Measurements from ENCODE around the gene REV3L.

DNA sequence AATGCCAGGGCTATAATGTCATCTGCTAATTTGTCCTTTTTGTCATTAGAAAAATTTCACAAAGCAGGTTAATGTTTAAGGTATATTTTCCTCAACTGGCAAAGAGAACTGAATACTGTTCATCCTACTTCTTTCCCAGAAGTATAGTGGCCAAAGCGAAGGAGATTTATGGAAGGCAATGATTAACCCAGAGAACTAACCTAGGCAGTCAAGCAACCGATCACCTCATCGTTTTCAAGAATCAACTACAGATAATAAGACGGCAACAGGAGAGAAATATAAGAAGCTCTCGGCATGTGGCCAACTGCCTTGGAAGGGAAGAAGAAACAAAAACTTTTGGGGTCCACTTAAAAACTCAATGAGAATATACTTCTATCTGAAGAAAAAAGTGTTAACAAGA, 38.2 kb downstream of the REV3L start:
- no peak for TF ChIP-seq POLR2AphosphoS2 (IDR thresholded peaks at IDR 0.05; ENCODE audit: low read length)
- TF ChIP-seq TAF1 (IDR thresholded peaks at IDR 0.05; ENCODE audit: control insufficient read depth, extremely low read depth, insufficient read depth, low read length, severe bottlenecking), result no peak
- no peak for TF ChIP-seq POLR2AphosphoS5 (IDR thresholded peaks at IDR 0.05; ENCODE audit: control insufficient read depth, insufficient read depth, low read depth, low read length)
- TF ChIP-seq, protein P1, sequence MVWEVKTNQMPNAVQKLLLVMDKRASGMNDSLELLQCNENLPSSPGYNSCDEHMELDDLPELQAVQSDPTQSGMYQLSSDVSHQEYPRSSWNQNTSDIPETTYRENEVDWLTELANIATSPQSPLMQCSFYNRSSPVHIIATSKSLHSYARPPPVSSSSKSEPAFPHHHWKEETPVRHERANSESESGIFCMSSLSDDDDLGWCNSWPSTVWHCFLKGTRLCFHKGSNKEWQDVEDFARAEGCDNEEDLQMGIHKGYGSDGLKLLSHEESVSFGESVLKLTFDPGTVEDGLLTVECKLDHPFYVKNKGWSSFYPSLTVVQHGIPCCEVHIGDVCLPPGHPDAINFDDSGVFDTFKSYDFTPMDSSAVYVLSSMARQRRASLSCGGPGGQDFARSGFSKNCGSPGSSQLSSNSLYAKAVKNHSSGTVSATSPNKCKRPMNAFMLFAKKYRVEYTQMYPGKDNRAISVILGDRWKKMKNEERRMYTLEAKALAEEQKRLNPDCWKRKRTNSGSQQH (CRISPR knock-in tag; IDR thresholded peaks at IDR 0.05), result no peak
- TF ChIP-seq NR2C2 (CRISPR knock-in tag; IDR thresholded peaks at IDR 0.05), result no peak
- no peak for TF ChIP-seq NR2C2 (tag; IDR thresholded peaks at IDR 0.05)
- no peak for TF ChIP-seq KLF6 (CRISPR knock-in tag; IDR thresholded peaks at IDR 0.05; ENCODE audit: borderline replicate concordance)
- no peak for TF ChIP-seq ATF7 (IDR thresholded peaks at IDR 0.05)
- TF ChIP-seq, protein P2, sequence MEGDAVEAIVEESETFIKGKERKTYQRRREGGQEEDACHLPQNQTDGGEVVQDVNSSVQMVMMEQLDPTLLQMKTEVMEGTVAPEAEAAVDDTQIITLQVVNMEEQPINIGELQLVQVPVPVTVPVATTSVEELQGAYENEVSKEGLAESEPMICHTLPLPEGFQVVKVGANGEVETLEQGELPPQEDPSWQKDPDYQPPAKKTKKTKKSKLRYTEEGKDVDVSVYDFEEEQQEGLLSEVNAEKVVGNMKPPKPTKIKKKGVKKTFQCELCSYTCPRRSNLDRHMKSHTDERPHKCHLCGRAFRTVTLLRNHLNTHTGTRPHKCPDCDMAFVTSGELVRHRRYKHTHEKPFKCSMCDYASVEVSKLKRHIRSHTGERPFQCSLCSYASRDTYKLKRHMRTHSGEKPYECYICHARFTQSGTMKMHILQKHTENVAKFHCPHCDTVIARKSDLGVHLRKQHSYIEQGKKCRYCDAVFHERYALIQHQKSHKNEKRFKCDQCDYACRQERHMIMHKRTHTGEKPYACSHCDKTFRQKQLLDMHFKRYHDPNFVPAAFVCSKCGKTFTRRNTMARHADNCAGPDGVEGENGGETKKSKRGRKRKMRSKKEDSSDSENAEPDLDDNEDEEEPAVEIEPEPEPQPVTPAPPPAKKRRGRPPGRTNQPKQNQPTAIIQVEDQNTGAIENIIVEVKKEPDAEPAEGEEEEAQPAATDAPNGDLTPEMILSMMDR (IDR thresholded peaks at IDR 0.05 in 2 of 3, conservative IDR thresholded peaks at IDR 0.05 in 1 of 3; ENCODE audit: insufficient read depth in 2 of 3, low read depth in 1 of 3, low read length in 3 of 3), result no peak
- TF ChIP-seq, protein P3, sequence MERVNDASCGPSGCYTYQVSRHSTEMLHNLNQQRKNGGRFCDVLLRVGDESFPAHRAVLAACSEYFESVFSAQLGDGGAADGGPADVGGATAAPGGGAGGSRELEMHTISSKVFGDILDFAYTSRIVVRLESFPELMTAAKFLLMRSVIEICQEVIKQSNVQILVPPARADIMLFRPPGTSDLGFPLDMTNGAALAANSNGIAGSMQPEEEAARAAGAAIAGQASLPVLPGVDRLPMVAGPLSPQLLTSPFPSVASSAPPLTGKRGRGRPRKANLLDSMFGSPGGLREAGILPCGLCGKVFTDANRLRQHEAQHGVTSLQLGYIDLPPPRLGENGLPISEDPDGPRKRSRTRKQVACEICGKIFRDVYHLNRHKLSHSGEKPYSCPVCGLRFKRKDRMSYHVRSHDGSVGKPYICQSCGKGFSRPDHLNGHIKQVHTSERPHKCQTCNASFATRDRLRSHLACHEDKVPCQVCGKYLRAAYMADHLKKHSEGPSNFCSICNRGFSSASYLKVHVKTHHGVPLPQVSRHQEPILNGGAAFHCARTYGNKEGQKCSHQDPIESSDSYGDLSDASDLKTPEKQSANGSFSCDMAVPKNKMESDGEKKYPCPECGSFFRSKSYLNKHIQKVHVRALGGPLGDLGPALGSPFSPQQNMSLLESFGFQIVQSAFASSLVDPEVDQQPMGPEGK (CRISPR knock-in tag; IDR thresholded peaks at IDR 0.05; ENCODE audit: borderline replicate concordance), result no peak
- no peak for TF ChIP-seq ERF (CRISPR knock-in tag; IDR thresholded peaks at IDR 0.05)
- TF ChIP-seq ESRRA (IDR thresholded peaks at IDR 0.05; ENCODE audit: borderline replicate concordance, low read depth), result no peak
- TF ChIP-seq, protein P4, sequence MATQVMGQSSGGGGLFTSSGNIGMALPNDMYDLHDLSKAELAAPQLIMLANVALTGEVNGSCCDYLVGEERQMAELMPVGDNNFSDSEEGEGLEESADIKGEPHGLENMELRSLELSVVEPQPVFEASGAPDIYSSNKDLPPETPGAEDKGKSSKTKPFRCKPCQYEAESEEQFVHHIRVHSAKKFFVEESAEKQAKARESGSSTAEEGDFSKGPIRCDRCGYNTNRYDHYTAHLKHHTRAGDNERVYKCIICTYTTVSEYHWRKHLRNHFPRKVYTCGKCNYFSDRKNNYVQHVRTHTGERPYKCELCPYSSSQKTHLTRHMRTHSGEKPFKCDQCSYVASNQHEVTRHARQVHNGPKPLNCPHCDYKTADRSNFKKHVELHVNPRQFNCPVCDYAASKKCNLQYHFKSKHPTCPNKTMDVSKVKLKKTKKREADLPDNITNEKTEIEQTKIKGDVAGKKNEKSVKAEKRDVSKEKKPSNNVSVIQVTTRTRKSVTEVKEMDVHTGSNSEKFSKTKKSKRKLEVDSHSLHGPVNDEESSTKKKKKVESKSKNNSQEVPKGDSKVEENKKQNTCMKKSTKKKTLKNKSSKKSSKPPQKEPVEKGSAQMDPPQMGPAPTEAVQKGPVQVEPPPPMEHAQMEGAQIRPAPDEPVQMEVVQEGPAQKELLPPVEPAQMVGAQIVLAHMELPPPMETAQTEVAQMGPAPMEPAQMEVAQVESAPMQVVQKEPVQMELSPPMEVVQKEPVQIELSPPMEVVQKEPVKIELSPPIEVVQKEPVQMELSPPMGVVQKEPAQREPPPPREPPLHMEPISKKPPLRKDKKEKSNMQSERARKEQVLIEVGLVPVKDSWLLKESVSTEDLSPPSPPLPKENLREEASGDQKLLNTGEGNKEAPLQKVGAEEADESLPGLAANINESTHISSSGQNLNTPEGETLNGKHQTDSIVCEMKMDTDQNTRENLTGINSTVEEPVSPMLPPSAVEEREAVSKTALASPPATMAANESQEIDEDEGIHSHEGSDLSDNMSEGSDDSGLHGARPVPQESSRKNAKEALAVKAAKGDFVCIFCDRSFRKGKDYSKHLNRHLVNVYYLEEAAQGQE (IDR thresholded peaks at IDR 0.05; ENCODE audit: borderline replicate concordance), result no peak
- TF ChIP-seq, protein P4 (CRISPR knock-in tag; IDR thresholded peaks at IDR 0.05; ENCODE audit: low read depth), result no peak
- TF ChIP-seq, protein P5, sequence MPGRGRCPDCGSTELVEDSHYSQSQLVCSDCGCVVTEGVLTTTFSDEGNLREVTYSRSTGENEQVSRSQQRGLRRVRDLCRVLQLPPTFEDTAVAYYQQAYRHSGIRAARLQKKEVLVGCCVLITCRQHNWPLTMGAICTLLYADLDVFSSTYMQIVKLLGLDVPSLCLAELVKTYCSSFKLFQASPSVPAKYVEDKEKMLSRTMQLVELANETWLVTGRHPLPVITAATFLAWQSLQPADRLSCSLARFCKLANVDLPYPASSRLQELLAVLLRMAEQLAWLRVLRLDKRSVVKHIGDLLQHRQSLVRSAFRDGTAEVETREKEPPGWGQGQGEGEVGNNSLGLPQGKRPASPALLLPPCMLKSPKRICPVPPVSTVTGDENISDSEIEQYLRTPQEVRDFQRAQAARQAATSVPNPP (IDR thresholded peaks at IDR 0.05; ENCODE audit: borderline replicate concordance, insufficient read depth, insufficient read length), result no peak
